Karpas-422 (cell line): ENCODE measurements around the gene PFKFB2. TPM values are rescaled to one million over a fixed set of nuclear protein-coding genes. Genes with fewer than 3 reads are reported as not detected.

Source experiments
- DNase-seq: peaks from one replicate; pipeline ENCODE4 v3.0.0-alpha.2; 2015
- H2AFZ ChIP-seq: fragments of 200-600 bp; sonication (generic); 2 replicates; pipeline ENCODE4 v1.6.1; 2014; ENCODE audit warnings: antibody characterized with exemption, low read length, mixed read lengths
- H3K27ac ChIP-seq: fragments of 200-600 bp; sonication (generic); 2 replicates; pipeline ENCODE4 v1.5.1; 2014; ENCODE audit warnings: mild to moderate bottlenecking, low read length, moderate library complexity
- H3K27me3 ChIP-seq: fragments of 200-600 bp; sonication (generic); 2 replicates; pipeline ENCODE4 v1.6.1; 2014; ENCODE audit warnings: low read length, mixed read lengths
- H3K36me3 ChIP-seq: fragments of 200-600 bp; sonication (generic); 2 replicates; pipeline ENCODE4 v1.6.1; 2014; ENCODE audit warnings: low read length, mixed read lengths; ENCODE audit not compliant: insufficient read depth
- H3K4me1 ChIP-seq: fragments of 200-600 bp; sonication (generic); 2 replicates; pipeline ENCODE4 v1.6.1; 2014; ENCODE audit warnings: mild to moderate bottlenecking, low read length, mixed read lengths
- H3K4me2 ChIP-seq: fragments of 200-600 bp; sonication (generic); 2 replicates; pipeline ENCODE4 v1.6.1; 2014; ENCODE audit warnings: low read length, low read depth, mild to moderate bottlenecking; ENCODE audit not compliant: poor library complexity, severe bottlenecking
- H3K4me3 ChIP-seq: fragments of 200-600 bp; sonication (generic); 2 replicates; pipeline ENCODE4 v1.5.1; 2014; ENCODE audit warnings: mild to moderate bottlenecking, antibody characterized with exemption, low read length, mixed read lengths
- H3K79me2 ChIP-seq: fragments of 200-600 bp; sonication (generic); 2 replicates; pipeline ENCODE4 v1.6.1; 2014; ENCODE audit warnings: mild to moderate bottlenecking, low read length, mixed read lengths
- H3K9ac ChIP-seq: fragments of 200-600 bp; sonication (generic); 2 replicates; pipeline ENCODE4 v1.6.0; 2014; ENCODE audit warnings: low read length
- H3K9me2 ChIP-seq: fragments of 200-600 bp; sonication (generic), shearing (Covaris generic); replicated peaks from 2 replicates; pipeline ENCODE4 v1.6.0; 2014; ENCODE audit warnings: mild to moderate bottlenecking, low read length, moderate library complexity; ENCODE audit not compliant: insufficient read depth
- H3K9me3 ChIP-seq: fragments of 300-700, 200-600 bp; sonication (generic); 2 replicates; pipeline ENCODE4 v1.6.1; 2014; ENCODE audit warnings: low read length, mixed read lengths
- H4K20me1 ChIP-seq: fragments of 200-600 bp; sonication (generic); 2 replicates; pipeline ENCODE4 v1.6.1; 2014; ENCODE audit warnings: mild to moderate bottlenecking, antibody characterized with exemption, low read length, low read depth; ENCODE audit not compliant: insufficient read depth
- total RNA-seq: library from RNA; depleted of rRNA; stranded (reverse); fragments of >200 nt; shearing (Covaris generic); gene quantifications from 2 replicates; pipeline ENCODE4 v1.2.3, GENCODE V29; 2014; ENCODE audit warnings: low replicate concordance

Gene PFKFB2
- total RNA-seq, 1 experiment from 2014 or later: 0.07 TPM

DNA sequence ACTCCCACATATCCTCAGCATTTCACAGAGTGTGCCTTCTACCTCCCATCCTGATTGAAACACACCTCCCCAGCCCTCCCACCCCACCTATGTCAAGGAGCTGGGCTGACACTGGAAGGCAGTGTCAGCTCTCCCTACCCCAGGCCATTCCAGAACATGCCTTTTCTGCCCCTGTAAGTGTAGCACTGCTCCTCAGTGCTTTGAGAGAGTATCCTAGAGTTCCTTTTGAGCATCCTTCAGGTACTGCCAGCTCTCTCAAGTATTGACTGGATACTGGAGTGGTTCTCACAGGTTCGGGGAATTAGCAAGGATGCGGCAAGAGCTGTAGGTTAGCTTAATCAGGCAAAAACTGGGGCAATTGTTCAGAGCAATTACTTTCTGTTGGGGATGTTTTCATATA lies 42.3 kb upstream of the PFKFB2 start:
- no peak for DNase-seq
- Histone ChIP-seq H3K4me3 (no peak overlapping the region), H3K4me2 (no peak overlapping the region), H4K20me1 (no peaks in the 10 kb centered on the region), H3K9me2 (no peaks in the 10 kb centered on the region), H3K9me3 (no peaks in the 10 kb centered on the region), H3K79me2 (no peaks in the 10 kb centered on the region), H2AFZ (no peak overlapping the region), H3K9ac (no peak overlapping the region), H3K4me1 (no peaks in the 10 kb centered on the region), H3K36me3 (no peaks in the 10 kb centered on the region), H3K27ac (no peak overlapping the region), H3K27me3 (no peaks in the 10 kb centered on the region)

DNA sequence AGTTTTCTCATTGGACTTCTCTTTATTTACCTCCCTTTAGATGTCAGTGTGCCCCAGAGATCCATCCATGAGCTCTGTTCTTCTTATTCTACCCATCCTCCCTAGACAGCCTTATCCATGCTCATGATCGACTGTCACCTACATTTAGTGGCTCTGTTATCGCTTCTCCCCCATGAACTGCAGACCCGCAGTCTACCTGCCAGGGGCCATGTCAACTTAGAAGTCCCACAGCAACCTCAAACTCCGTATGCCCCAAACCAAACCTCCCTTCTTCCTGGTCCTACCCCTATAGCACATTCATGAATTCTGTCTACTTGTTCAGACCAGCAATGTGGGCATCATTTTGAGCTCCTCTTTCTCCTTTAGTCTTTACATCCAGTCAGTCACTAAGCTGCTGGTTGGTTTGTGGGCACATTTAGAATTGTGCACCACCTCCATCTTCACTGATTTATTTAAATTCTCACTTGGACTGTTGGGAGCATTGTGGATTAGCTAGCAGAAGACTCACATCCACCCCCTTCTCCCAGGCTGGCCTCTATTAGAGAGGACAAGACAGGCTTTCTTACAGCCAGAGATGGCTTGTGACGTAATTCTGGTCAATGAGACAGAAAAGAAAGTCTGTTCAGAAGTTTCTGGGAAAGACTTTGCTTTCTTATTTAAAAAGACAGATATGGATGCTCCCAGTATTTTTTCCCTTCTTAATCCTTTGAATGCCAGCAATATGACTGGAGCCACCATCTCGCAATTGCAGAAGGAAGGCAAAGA lies 39.6 kb upstream of the PFKFB2 start:
- H3K9me3 ChIP-seq: no peaks in the 10 kb centered on the region
- H3K4me2 ChIP-seq: no peak overlapping the region
- no peak overlapping the region for H2AFZ ChIP-seq
- H3K27ac ChIP-seq: no peak overlapping the region
- H3K4me3 ChIP-seq: no peak overlapping the region
- H3K4me1 ChIP-seq: no peaks in the 10 kb centered on the region
- no peaks in the 10 kb centered on the region for H3K79me2 ChIP-seq
- no peak for DNase-seq
- H3K27me3 ChIP-seq: no peaks in the 10 kb centered on the region
- H3K36me3 ChIP-seq: no peaks in the 10 kb centered on the region
- H3K9ac ChIP-seq: no peak overlapping the region
- H4K20me1 ChIP-seq: no peaks in the 10 kb centered on the region
- no peaks in the 10 kb centered on the region for H3K9me2 ChIP-seq

DNA sequence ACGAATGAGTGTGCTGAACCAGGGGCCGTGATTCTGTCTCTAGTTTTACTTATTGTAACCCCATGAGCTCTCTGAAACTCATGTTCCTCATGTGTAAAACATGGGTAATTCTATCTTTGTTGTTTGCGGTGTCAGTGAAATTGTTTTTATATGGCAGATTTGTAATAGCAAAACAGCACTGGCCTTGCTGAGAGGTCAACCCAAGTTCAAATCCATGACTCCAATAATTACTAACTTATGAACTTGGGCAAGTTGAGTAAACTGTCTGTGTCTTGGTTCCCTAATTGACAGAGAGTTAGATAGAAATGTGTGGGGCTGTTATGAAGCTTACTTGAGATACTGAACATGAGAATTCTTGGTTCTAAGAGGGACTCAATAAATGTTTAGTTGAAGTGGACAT lies 38.3 kb upstream of the PFKFB2 start:
- Histone ChIP-seq H3K27me3 (no peaks in the 10 kb centered on the region), H3K36me3 (no peaks in the 10 kb centered on the region), H3K27ac (no peak overlapping the region), H3K9me3 (no peaks in the 10 kb centered on the region), H3K79me2 (no peaks in the 10 kb centered on the region), H3K4me3 (no peak overlapping the region), H3K9me2 (no peaks in the 10 kb centered on the region), H4K20me1 (no peaks in the 10 kb centered on the region), H3K9ac (no peak overlapping the region), H2AFZ (no peak overlapping the region), H3K4me1 (no peaks in the 10 kb centered on the region), H3K4me2 (no peak overlapping the region)
- DNase-seq: no peak

DNA sequence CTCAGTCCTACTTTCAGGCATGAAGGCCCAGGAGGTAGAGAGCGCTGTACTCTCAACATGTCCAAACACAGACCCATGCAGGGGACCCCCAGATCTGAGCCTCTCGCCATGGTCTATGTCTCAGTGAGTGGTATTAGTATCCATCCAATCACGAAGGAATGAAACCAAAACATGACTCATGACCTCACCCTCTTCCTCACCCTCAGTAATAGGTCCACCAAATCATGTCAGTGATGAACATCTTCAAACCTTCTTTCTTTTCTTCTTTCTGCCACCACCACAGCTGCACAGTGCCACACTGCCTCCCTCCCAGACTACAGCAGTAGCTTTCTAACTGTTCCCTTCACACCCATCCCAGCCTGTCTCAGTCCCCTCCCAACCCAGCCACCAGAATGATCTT lies 37.3 kb upstream of the PFKFB2 start:
- Histone ChIP-seq H3K36me3 (no peaks in the 10 kb centered on the region), H3K4me3 (no peak overlapping the region), H3K79me2 (no peaks in the 10 kb centered on the region), H3K4me2 (no peak overlapping the region), H3K9me3 (no peaks in the 10 kb centered on the region), H3K9ac (no peak overlapping the region), H3K9me2 (no peaks in the 10 kb centered on the region), H3K4me1 (no peaks in the 10 kb centered on the region), H3K27ac (no peak overlapping the region), H4K20me1 (no peaks in the 10 kb centered on the region), H3K27me3 (no peaks in the 10 kb centered on the region), H2AFZ (no peak overlapping the region)
- DNase-seq: no peak

DNA sequence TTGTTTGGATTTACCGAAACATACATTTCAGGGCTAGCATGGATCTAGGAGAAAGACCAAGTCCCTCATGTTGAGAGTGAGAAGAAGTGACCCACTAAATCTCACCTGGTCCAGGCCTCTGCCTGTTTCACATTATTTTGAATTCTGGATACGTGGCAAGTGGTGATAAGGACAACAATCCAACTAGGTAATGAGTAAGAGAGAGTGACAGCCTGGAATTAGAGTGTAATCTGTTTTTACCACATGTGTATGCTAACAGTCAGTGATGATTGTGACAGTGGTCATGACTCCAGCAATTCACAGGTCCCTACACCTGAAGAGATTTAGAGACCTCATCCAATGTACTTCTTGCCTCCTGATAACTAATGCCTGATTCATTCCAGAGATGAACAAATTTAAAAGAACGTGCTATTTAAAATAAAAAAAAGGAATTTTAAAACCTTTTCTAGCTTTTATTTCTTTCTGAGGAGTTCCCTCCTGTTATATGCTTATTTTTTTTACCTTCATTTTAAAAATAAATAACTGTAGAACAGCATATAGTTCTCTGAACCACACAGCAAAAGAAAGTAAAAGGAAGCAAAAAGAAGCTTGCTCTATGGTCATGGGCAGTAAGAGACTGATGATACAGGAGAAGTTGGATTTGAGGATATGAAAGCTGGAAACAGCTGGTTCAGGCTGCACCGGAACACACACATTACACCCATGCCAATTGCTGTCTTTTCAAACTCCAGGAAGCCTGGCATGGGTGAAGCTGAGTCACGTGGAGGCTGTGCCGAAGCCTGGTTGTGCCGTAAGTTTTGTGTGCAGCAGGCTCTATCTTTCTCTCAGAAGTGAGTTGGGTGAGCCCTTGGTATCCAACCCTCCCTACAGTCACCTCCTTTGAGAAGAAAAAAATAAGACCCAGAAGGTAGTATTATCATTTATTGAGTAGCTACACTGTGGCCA lies 35.2 kb upstream of the PFKFB2 start:
- H3K4me2 ChIP-seq: no peak overlapping the region
- H3K9ac ChIP-seq: no peak overlapping the region
- no peaks in the 10 kb centered on the region for H3K36me3 ChIP-seq
- no peak overlapping the region for H3K4me3 ChIP-seq
- no peaks in the 10 kb centered on the region for H3K9me3 ChIP-seq
- peak; percentile 23 for DNase-seq
- H3K9me2 ChIP-seq: no peaks in the 10 kb centered on the region
- no peak overlapping the region for H2AFZ ChIP-seq
- no peak overlapping the region for H3K27ac ChIP-seq
- H3K4me1 ChIP-seq: no peaks in the 10 kb centered on the region
- H3K27me3 ChIP-seq: no peaks in the 10 kb centered on the region
- no peaks in the 10 kb centered on the region for H4K20me1 ChIP-seq
- H3K79me2 ChIP-seq: no peaks in the 10 kb centered on the region

DNA sequence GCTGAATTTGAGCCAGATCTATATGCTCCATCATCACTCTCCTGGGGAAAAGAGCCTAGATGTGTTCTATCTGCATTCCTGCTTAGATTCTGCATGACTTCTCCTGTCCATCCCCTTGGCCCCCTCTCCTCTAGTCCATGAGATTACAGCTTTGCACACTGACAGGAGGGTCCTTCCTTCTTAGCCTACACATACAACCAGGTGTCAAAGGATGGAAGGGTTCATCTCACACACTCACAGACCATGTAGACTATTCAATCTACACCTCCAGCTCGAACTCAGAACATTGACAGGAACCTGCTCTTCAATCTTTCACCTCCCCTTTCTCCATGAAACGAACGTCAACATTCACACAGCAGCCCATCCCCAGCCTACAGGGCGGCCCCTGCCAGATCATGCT lies 34.4 kb upstream of the PFKFB2 start:
- Histone ChIP-seq H3K9me3 (no peaks in the 10 kb centered on the region), H3K27me3 (no peaks in the 10 kb centered on the region), H3K4me3 (no peak overlapping the region), H2AFZ (no peak overlapping the region), H3K4me2 (no peak overlapping the region), H3K9me2 (no peaks in the 10 kb centered on the region), H4K20me1 (no peaks in the 10 kb centered on the region), H3K9ac (no peak overlapping the region), H3K4me1 (no peaks in the 10 kb centered on the region), H3K27ac (no peak overlapping the region), H3K79me2 (no peaks in the 10 kb centered on the region), H3K36me3 (no peaks in the 10 kb centered on the region)
- no peak for DNase-seq

- no peak overlapping the region for H3K9ac ChIP-seq
- H3K27ac ChIP-seq: no peak overlapping the region
- H4K20me1 ChIP-seq: no peaks in the 10 kb centered on the region
- H2AFZ ChIP-seq: no peak overlapping the region
- H3K4me2 ChIP-seq: no peak overlapping the region
- no peak overlapping the region for H3K4me3 ChIP-seq
- no peaks in the 10 kb centered on the region for H3K36me3 ChIP-seq
- no peaks in the 10 kb centered on the region for H3K9me2 ChIP-seq
- H3K4me1 ChIP-seq: no peaks in the 10 kb centered on the region
- DNase-seq: no peak
- H3K79me2 ChIP-seq: no peaks in the 10 kb centered on the region
- H3K27me3 ChIP-seq: no peaks in the 10 kb centered on the region
- no peaks in the 10 kb centered on the region for H3K9me3 ChIP-seq
These were observed 33.9 kb upstream of the PFKFB2 start for GRCh38 chr1:207019161-207019560.

- H3K9ac ChIP-seq: no peak overlapping the region
These were observed 33.4 kb upstream of the PFKFB2 start for GRCh38 chr1:207019661-207020060.

More at GRCh38 chr1:207019661-207020060, 33.4 kb upstream of the PFKFB2 start:
- Histone ChIP-seq H3K4me3 (no peak overlapping the region), H3K4me1 (no peaks in the 10 kb centered on the region), H4K20me1 (no peaks in the 10 kb centered on the region), H3K79me2 (no peaks in the 10 kb centered on the region), H3K9me2 (no peaks in the 10 kb centered on the region), H3K27me3 (no peaks in the 10 kb centered on the region), H3K9me3 (no peaks in the 10 kb centered on the region), H3K4me2 (no peak overlapping the region), H3K36me3 (no peaks in the 10 kb centered on the region), H2AFZ (no peak overlapping the region), H3K27ac (no peak overlapping the region)
- DNase-seq: no peak
